ENCODE measurements around the gene ABO.

GRCh38 chr9:133251773-133252172 is 23.2 kb downstream of the ABO start:
- no peak for TF ChIP-seq CTCF (IDR thresholded peaks at IDR 0.05; ENCODE audit: extremely low read depth in 1 of 2, insufficient read depth in 1 of 2, low read depth in 1 of 2, low read length in 2 of 2)
- TF ChIP-seq POLR2A (IDR thresholded peaks at IDR 0.05; ENCODE audit: low read depth, low read length): no peak
- no peak for TF ChIP-seq FOS (IDR thresholded peaks at IDR 0.05; ENCODE audit: borderline replicate concordance, insufficient read depth, low read length)
- TF ChIP-seq GATA2 (IDR thresholded peaks at IDR 0.05; ENCODE audit: insufficient read depth, insufficient read length, low read depth, low read length): no peak
- TF ChIP-seq POLR2AphosphoS5 (IDR thresholded peaks at IDR 0.05; ENCODE audit: insufficient read depth, low read depth, low read length): no peak

Measured in endothelial cell of umbilical vein (primary cell).